Esophagus squamous epithelium (tissue), 5 donors: ENCODE results near the gene FAM180A. TPM values are rescaled to one million over a fixed set of nuclear protein-coding genes. Genes with fewer than 3 reads are reported as not detected.

Source experiments
- DNase-seq: peaks from one replicate; lab custom pipeline; 2025; lab: John Stamatoyannopoulos, UW
- H3K27ac ChIP-seq, 4 donors: fragments of 200-600 bp; sonication (generic); one replicate each; pipeline ENCODE4 v1.5.1; 2016 to 2019; ENCODE audit warnings: mild to moderate bottlenecking in 1 of 4
- H3K27me3 ChIP-seq, 4 donors: fragments of 200-600 bp; sonication (generic); 1 replicate in 3 of 4; 2 replicates in 1 of 4; pipeline versions ENCODE4 v1.5.1 to v1.6.0; 2017 to 2021; ENCODE audit warnings: antibody characterized with exemption in 1 of 4
- H3K36me3 ChIP-seq, 3 donors: fragments of 200-600 bp; sonication (generic); one replicate each; pipeline ENCODE4 v1.5.1; 2016 to 2019
- H3K4me1 ChIP-seq, 3 donors: fragments of 200-600 bp; sonication (generic); one replicate each; pipeline ENCODE4 v1.5.1; 2017 to 2019
- H3K4me3 ChIP-seq, 4 donors: fragments of 200-600 bp; sonication (generic); 1 replicate in 3 of 4; 2 replicates in 1 of 4; pipeline ENCODE4 v1.5.1; 2016 to 2019; ENCODE audit warnings: mild to moderate bottlenecking in 2 of 4, moderate library complexity in 1 of 4
- H3K9me3 ChIP-seq, 3 donors: fragments of 200-600 bp; sonication (generic); one replicate each; pipeline ENCODE4 v1.5.1; 2016 to 2019
- CTCF ChIP-seq, 6 experiments: fragments of 450-650 bp in 4 of 6; fragments of 200-600 bp in 2 of 6; sonication (generic) in 2 of 6; IDR thresholded peaks; one replicate each; pipeline ENCODE4 v1.5.1; 2016 to 2019; ENCODE audit warnings: antibody characterized with exemption in 6 of 6, mild to moderate bottlenecking in 4 of 6, moderate library complexity in 4 of 6
- POLR2A ChIP-seq, 4 donors: fragments of 450-650 bp; IDR thresholded peaks; one replicate each; pipeline ENCODE4 v1.6.1; 2017; ENCODE audit warnings: antibody characterized with exemption in 4 of 4, mild to moderate bottlenecking in 4 of 4, moderate library complexity in 3 of 4
- WGBS, 2 donors: methylation state at CpG; one replicate each; pipeline ENCODE4 v1.1.5; 2018; 5-methylcytosine and 5-hydroxymethylcytosine counted together
- intact Hi-C: fragments of 100-400 bp; cut with DNase I; formaldehyde crosslinking; loops from one replicate; pipeline ENCODE4 v1.15.0; 2022
- total RNA-seq, 4 donors: library from RNA; depleted of rRNA; stranded (reverse); fragments of >200 nt; gene quantifications; one replicate each; pipeline ENCODE4 v1.1.0, GENCODE V29; 2016
- donor health status: DM: yes; HTN: yes; CAD: no.

FAM180A gene
- total RNA-seq, 4 donors from 2014 or later: 0.38 to 5.0 (median 0.60) TPM

- intact Hi-C loops: no loop called here
- no peaks in the 10 kb centered on the region for H3K9me3 ChIP-seq
- peaks cover 0 to 21% (median 5%) of the 10 kb centered on the region in 3 donors for H3K4me1 ChIP-seq
- peaks cover 0 to 44% (median 0%) of the 10 kb centered on the region in 4 donors for H3K27me3 ChIP-seq
- no peak for DNase-seq
- H3K27ac ChIP-seq: no peak overlapping the region
- no peaks in the 10 kb centered on the region for H3K36me3 ChIP-seq
- TF ChIP-seq POLR2A (IDR thresholded peaks at IDR 0.05) (no peak), CTCF (IDR thresholded peaks at IDR 0.05) (no peak)
- no peak overlapping the region for H3K4me3 ChIP-seq
- WGBS, 2 donors: 68 to 75% methylated on average over 7 of the region's 7 CpGs
These were observed 29.7 kb downstream of the FAM180A start for GRCh38 chr7:135718794-135719437.

- H3K36me3 ChIP-seq: no peaks in the 10 kb centered on the region
- no peak overlapping the region for H3K4me3 ChIP-seq
- intact Hi-C loops: no loop called here
- no peak overlapping the region for H3K27ac ChIP-seq
- no peak for DNase-seq
- H3K9me3 ChIP-seq: no peaks in the 10 kb centered on the region
- H3K4me1 ChIP-seq: peaks cover 0 to 25% (median 5%) of the 10 kb centered on the region in 3 donors
- H3K27me3 ChIP-seq: peaks cover 0 to 44% (median 0%) of the 10 kb centered on the region in 4 donors
- 93 to 100% methylated on average over 2 of the region's 2 CpGs for WGBS, 2 donors
- TF ChIP-seq POLR2A (IDR thresholded peaks at IDR 0.05): no peak
- no peak for TF ChIP-seq CTCF (IDR thresholded peaks at IDR 0.05)
These were observed 30.4 kb downstream of the FAM180A start for GRCh38 chr7:135718219-135718618.

DNA sequence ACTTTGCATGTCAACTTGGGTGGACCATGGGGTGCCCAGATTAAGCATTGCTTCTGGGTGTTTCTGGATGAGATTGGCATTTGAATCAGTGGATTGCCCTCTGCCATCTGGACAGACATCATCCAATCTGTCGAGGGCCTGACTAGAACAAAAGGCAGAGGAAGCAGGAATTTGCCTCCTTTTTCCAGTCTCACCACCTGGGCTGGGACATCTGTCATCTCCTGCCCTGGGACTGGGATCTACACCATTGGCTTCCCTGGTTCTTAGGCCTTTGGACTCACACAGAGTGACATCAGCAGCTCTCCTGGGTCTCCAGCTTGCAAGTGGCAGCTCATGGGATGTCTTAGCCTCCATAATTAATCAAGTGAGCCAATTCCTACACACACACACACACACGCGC, 30.9 kb downstream of the FAM180A start:
- Histone ChIP-seq H3K36me3 (no peaks in the 10 kb centered on the region), H3K9me3 (no peaks in the 10 kb centered on the region), H3K27me3 (peaks cover 0 to 44% (median 0%) of the 10 kb centered on the region in 4 donors), H3K4me1 (peaks cover 0 to 25% (median 5%) of the 10 kb centered on the region in 3 donors), H3K4me3 (no peak overlapping the region), H3K27ac (no peak overlapping the region)
- no peak for TF ChIP-seq CTCF (IDR thresholded peaks at IDR 0.05)
- WGBS, 2 donors: 83 to 90% methylated on average over 2 to 3 of the region's 3 CpGs
- intact Hi-C loops: no loop called here
- DNase-seq: no peak

DNA sequence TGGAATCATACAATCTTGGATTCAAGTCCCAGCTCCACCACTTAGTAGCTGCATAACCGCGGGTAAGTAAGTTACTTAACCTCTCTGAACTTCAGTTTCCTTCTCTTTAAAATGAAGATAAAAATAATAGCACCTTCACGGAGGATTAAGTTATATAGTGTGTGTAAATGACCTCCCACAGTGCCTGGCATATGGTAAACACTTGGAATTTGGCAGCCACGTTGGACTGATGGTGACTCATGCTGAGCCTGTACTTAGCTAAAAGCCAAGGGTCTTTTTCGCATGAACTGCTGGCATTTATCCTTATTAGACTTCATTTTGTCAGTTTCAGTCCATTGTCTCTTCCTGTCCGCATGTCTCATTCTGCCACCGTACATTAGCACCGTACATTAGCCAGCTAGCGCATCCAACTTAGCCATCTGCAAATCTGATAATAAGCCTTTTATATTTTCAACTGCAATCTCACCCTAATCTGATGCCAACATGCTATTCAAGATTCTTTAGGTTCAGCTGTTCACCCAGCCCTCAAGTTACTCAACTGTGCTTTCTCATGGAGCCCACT, 31.9 kb downstream of the FAM180A start:
- intact Hi-C loops: no loop called here
- no peak overlapping the region for H3K4me3 ChIP-seq
- WGBS, 2 donors: 25 to 37% methylated on average over 9 of the region's 9 CpGs
- no peaks in the 10 kb centered on the region for H3K36me3 ChIP-seq
- no peak for TF ChIP-seq CTCF (IDR thresholded peaks at IDR 0.05)
- no peak for TF ChIP-seq POLR2A (IDR thresholded peaks at IDR 0.05)
- H3K27me3 ChIP-seq: peaks cover 0 to 44% (median 0%) of the 10 kb centered on the region in 4 donors
- no peak for DNase-seq
- no peak overlapping the region for H3K27ac ChIP-seq
- no peaks in the 10 kb centered on the region for H3K9me3 ChIP-seq
- H3K4me1 ChIP-seq: peaks cover 0 to 25% (median 5%) of the 10 kb centered on the region in 3 donors

DNA sequence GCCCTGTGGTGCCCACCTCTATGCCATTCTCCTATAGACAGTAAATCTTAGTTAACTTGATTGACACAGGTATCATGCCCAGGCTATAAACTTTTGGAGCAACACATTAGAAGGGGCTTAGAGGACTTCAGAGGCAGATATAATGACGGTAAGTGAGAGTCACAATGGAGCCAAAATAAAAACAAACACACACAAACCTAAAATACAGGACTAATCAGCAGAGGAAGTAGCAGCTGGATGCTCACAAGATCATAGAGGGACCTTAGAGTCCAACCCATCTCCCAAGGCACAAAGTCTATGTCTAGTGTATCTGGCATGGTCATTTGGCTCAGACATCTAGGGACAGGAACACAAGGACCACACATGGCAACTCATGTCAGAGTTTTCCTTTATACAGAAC, 32.9 kb downstream of the FAM180A start:
- no peak for DNase-seq
- intact Hi-C loops: no loop called here
- TF ChIP-seq POLR2A (IDR thresholded peaks at IDR 0.05) (no peak), CTCF (IDR thresholded peaks at IDR 0.05) (no peak)
- H3K9me3 ChIP-seq: no peaks in the 10 kb centered on the region
- peaks cover 0 to 40% (median 0%) of the 10 kb centered on the region in 4 donors for H3K27me3 ChIP-seq
- peaks cover 0 to 33% (median 5%) of the 10 kb centered on the region in 3 donors for H3K4me1 ChIP-seq
- no peaks in the 10 kb centered on the region for H3K36me3 ChIP-seq
- H3K27ac ChIP-seq: no peak overlapping the region
- no peak overlapping the region for H3K4me3 ChIP-seq
- 83 to 100% methylated on average over 1 of the region's 1 CpG for whole genome bisulfite sequencing, 2 donors
